ENCODE data around the gene BANF1.

DNA sequence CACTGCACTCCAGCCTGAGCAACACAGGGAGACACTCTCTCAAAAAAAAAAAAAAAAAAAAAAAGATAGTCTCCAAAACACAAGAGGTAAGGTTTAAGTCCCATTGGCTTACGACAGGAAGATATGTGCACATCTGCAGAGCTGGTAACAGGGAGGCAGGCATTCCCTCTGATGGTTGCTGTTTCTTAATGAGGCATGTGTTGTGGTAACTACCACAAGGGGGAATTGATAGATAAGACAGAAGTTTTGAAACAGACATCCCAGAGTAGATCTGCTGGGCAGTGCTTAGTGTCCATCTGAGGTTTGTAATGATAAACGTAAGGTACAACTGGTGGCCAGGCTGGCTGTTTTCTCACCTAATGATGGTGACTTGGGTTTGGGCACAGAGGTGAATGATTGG, 5.0 kb upstream of the BANF1 start:
- no peak for TF ChIP-seq POLR2AphosphoS5 (IDR thresholded peaks at IDR 0.05; ENCODE audit: low read depth, low read length)
- no peak for TF ChIP-seq REST (IDR thresholded peaks at IDR 0.05; ENCODE audit: insufficient read depth in 1 of 2, low read depth in 2 of 2, low read length in 2 of 2)

Measured in PFSK-1 (cell line).